NOMO-1 treated with DMSO at 0.1 percent for 48 hours (cell line): Measurements from ENCODE around the gene COX7A2.

Experiments
- DNase-seq: peaks from one replicate; lab custom pipeline; 2025; ENCODE audit not compliant: unreplicated experiment; lab: John Stamatoyannopoulos, UW

The COX7A2 gene

DNA sequence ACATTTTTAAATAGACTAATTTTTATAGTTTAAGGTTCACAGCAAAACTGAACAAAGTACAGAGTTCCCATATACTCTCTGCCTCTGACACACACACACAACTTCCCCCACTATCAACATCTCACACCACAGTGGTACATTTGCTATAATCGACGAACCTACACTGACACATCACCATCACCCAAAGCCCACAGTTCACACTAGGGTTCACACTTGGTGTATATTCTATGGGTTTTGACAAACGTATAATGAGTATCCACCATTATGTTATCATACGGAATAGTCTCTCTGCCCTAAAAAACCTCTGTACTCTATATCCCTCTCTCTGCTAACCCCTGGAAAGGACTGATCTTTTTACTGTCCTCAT lies 25.4 kb upstream of the COX7A2 start:
- no peak for DNase-seq

DNA sequence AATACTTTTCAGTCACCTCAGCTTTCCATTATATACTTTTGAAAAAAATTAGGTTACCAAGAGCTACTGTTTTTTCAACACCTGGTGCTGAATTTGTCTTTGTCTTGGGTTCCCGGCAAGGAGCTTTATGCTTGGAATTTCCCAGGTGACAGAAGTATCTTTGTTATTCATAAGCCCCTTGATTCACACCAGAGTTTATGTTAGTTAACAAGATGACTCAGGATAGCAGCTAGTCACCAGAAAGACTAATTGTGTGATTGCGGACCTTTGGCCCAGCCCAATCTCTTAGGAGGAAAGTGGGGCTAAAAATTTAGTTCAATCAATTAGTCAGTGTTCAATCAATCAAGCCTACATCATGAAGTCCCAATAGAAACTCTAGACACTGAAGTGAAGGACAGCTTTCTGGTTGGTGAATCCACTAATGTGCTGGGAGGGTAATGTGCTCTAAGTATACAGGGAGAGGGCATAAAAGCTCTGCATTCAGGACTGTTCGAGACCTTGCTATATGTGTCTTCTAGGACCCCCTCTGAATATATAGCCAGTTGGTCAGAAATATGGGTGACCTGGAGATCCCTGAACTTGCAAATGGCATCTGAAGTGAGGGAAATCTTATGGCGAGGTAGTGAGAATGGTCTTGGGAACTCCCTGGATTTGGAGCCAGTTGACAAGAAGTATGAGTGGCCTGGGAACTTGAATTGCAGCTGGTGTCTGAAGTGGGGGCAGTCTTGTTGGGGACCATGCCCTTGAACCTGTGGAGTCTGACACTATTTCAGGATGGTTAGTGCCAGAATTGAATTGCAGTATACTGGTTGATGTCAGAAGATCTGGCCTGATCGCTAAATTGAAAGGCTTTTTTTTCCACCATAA lies 24.8 kb upstream of the COX7A2 start:
- no peak for DNase-seq

GRCh38 chr6:75267461-75267860 lies 23.9 kb upstream of the COX7A2 start:
- no peak for DNase-seq

- peak; percentile 71 for DNase-seq
Measured at GRCh38 chr6:75266716-75267291, 23.2 kb upstream of the COX7A2 start.

GRCh38 chr6:75263401-75263750 lies 19.8 kb upstream of the COX7A2 start:
- DNase-seq = no peak

DNA sequence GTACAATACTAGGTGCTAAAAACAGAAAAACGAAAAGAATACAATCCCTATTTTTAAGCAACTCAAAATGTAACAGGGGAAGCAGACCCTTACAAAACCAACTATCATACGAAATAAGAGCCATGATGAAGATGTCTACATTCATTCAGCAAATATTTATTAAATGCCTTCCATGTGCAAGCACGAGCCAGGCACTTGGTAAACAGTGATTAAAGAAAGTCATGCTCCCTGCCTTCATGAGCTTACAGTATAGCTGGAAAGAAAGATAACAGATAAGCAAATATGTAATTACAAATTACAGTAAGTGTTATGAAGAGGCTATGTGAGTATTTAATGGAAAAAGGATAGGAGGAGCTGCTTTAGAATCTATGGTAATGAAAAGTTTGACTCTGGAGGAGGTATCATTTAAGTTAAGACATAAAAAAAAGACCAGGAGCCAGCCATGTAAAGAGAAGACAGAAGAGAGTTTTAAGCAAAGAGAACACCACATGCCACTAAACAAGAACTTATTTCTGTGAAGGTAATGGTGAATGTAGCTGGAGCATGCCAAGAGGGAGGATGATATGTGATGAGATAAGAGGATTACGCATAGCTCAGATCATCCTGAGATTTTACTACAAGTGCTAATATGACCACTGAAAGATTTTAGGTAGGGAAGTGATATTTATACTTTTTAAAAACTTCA lies 19.3 kb upstream of the COX7A2 start:
- DNase-seq = no peak

DNA sequence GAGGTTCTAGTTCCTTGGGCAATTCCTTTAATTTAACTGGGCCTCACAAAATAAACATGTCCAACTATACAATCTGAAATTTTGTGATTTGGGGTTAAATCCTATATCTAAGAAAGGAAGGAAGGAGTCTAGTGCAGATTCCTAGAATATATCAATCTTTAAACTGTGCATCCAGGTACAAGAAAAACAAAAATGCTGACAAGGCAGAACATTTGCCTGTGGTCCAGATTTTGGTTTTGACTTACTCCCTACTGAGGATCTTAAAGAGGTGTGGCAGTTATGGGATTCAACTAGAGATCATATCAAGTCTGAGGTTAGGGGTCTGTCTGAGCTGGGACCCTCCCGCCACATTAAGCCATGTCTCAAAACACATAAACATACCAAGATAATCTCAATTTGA lies 17.7 kb upstream of the COX7A2 start:
- no peak for DNase-seq

GRCh38 chr6:75257343-75258087 lies 13.9 kb upstream of the COX7A2 start:
- no peak for DNase-seq

- DNase-seq = no peak
Measured at GRCh38 chr6:75250552-75250951, 7.0 kb upstream of the COX7A2 start.

DNA sequence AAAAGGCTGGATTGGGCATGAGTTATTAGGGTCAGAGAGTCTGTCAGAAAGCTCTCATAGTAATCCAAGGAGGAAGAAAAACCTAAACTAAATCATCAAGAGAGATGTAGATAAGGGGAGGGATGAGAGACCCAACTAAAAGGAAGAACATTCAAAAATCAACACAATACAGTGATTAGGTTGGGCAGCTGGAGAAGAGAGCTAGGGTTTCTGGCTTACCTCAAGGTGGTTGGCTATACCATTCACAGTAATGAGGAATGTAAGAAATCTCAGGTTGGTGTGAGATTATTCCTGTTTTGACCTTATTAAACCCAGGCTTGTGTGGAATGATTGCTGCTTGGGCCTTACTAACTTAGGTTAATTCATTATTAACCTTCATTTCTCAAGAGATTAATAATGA lies 6.2 kb upstream of the COX7A2 start:
- DNase-seq = no peak

DNA sequence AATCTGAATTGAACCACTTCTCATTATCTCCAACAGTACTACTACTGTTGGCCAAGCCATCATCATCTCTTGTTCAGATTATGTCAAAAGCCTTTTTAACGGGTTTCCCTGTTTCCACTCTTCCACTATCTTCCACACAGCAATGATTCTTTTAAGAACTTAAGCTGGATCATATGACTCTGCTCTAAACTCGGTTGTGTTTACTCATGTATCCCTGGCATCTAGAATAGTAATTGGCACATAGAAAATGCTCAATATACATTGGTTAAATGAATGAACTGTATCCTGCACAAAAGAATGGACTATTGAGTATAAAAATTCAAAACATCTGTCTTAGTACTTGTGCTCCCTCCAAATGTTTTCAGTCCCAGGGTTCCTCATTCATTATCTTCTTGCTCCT lies 2.8 kb upstream of the COX7A2 start:
- DNase-seq = no peak

DNA sequence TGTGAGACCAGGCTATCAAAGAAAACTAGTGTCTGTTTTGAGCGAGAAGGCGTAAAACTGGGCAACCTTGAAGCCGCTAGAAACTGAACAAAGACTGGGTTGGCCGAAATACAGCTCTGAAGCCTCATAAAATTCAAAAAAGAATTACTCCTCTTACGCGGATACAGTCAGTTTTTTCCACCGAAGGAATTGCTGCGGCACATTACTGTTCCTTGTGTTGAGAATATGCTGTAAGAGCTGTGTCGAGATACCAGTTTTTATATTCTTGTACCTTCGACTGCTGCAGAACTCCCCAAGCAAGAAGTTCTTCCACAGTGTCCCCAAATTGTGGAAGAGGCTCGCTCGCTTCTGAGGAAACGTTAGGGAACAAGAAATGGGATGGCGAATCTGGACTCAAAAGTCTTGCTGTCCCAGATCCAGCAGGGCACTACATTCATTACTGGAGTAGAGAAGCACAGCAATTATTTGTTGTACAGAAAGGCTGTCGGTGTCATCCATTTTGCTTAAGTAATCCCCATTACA lies 523 bp upstream of the COX7A2 start:
- no peak for DNase-seq

DNA sequence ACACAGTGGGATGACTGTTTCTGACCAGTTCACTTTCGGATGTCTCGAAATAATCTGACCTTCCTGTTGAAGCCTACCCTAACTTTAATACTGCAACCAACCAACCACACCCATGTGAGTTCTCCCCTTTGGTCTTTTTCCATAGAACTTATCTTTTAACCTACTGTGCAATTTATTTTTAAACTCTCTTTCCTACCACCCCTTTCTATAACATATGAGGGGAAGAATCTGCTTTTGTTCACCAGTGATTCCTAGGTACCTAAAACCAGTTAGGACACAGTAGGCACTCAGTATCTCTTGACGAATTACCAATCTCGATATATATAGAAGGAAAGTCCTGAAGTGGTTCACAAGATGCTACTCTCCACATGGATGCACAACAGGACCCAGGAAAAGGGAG lies 7.0 kb downstream of the COX7A2 start:
- DNase-seq = no peak

GRCh38 chr6:75235271-75235670 lies 8.3 kb downstream of the COX7A2 start:
- DNase-seq = no peak

DNA sequence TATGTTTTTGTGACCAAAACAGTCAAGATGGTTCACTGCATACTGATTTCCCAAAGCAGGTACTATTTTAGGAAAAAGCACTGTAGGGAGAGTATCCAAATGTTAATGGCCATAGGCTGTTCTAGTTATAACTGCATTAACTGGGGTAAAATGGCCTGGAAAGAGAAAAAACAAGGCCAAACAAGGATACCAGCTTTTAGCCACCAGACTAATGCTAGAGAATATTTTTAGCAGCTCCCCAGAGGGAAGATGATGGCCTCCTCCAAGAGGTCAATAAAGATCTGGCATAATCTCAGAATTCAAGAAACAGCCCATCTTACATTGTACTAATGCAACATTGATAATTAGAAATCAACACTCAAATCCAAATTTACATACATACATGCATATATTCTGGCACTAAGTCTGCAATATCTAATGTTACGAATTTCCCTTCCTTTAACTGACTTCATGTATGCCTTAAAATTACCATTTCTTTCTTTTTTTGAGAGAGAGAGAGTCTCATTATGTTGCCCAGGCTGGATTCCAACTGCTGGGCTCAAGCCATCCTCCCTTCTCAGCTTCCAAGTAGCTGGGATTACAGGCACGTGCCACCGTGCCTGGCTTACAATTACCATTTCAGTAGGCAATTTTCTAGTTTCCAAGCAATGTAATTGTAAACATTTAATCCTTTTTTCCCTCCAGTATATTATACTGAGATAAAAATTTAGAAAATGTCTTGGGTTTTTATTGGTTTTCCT lies 9.3 kb downstream of the COX7A2 start:
- DNase-seq = no peak

- no peak for DNase-seq
Measured at GRCh38 chr6:75233092-75233615, 10.4 kb downstream of the COX7A2 start.

GRCh38 chr6:75230484-75231325 lies 12.9 kb downstream of the COX7A2 start:
- DNase-seq = no peak

GRCh38 chr6:75224303-75224926 lies 19.2 kb downstream of the COX7A2 start:
- DNase-seq = no peak

- DNase-seq = no peak
Measured at GRCh38 chr6:75223428-75223827, 20.2 kb downstream of the COX7A2 start.
